C1 segment of cervical spinal cord (tissue), 14 donors: ENCODE data around the gene RORB.

Experiments used
- DNase-seq, 14 donors: peaks; one replicate each; lab custom pipeline; 2025; lab: John Stamatoyannopoulos, UW

Gene RORB

DNA sequence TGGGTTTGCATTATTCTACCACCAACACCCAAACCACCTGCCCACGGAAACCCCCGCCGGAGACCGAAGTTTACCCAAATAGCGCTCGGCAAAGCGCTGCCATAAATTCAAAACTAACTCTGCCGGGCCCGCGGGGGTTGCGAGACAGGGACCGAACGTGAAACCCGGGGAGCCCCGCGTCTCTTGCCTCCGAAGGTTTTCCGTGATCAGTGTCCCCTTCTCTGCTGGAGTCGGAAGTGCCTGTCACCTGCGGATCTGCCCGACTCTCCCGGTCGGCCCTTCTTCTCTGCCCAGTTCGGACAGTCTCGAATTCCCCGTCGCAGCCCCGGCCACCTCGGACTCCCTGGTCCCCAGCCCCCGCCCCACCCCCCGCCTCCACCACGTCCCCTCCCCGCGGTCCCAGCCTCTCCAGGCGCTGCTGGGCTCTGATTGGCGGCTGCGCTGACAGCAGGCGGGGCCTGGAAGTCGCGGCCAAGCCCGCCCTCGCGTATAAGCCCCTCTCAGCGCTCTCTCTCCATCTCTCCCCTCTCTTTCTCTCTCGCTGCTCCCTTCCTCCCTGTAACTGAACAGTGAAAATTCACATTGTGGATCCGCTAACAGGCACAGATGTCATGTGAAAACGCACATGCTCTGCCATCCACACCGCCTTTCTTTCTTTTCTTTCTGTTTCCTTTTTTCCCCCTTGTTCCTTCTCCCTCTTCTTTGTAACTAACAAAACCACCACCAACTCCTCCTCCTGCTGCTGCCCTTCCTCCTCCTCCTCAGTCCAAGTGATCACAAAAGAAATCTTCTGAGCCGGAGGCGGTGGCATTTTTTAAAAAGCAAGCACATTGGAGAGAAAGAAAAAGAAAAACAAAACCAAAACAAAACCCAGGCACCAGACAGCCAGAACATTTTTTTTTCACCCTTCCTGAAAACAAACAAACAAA lies at the start of gene RORB:
RORB (plus strand) TSS at position 517 of the 929 bp plus-strand sequence. CDS start 642 bp downstream, outside the sequence.
- DNase-seq, result peak in 11 of 14 donors; percentile 26 to 80 (median 68)

DNA sequence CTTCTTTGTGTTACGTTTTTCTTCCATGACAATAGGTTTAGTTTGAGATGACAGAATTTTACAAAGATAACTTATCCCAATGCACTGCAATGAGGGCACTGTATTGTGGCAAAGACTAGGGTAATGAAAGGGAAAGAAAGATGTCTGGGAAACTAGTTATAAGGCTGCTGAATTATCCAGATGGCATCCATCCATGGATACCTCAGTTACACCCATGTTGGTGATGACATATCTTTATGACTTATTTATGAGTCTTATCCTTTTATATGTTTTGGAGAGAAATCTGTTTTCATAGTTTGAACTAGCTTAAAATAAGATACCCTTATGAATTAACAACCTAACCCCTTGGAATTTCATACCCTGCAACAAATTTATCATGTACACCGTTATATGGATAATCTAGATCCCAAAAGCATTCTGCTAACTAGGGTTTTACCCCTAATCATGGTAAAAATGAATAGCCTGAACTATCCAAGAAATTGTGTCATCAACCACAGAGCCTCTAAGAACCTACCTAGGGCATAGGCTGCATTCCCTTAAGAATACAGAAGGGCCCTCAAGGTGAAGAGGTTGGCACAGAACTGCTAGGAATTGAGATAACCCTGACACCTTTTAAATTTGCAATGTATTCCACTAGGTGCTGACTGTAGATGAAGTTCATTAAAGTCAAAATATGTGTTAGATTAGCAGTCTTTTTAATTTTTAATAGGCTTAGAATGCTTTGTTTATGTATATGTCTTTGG lies 49.5 kb upstream of the RORB start:
- DNase-seq, result no peak

DNA sequence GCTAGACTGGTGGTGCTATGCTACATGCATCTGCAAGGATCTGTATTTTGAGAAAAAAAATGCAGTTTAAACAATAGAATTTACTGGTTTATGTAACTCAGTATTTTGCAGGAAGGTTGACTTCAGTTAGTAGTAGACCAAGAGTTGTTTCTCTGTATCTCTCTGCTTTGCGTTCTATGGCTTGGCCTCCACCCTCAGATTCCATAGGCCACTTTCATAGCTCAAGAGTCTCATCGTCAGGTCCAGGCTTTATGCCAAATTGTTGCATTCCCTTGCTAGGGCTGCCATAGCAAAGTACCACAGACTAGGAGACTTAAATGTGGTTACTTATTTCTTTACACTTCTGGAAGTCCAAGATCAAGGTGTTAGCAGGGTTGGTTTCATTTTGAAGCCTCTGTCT lies 48.1 kb upstream of the RORB start:
- DNase-seq, result no peak

DNA sequence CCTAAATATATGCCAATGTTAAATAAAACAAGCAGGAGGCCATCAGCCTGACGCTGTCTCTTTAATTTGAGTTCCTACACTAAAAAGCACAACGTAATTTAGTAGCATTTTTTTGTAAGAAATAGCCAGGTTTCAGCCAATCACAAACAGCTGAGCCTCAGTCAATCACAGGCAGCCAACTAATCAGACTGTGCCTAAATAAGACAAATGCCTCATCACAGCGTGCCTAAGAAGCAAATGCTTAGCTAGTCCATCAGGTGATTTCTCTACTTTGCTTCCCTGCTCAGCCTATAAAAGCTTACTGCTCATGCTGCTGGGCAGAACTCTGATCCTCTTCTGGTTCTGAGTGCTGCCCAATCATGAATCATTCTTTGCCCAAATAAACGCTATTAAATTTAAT lies 38.3 kb upstream of the RORB start:
- DNase-seq, result no peak

GRCh38 chr9:74463825-74464224 lies 33.3 kb upstream of the RORB start:
- no peak for DNase-seq

- DNase-seq, result no peak
Observed at GRCh38 chr9:74478606-74479005, 18.5 kb upstream of the RORB start.

GRCh38 chr9:74479711-74480110 lies 17.4 kb upstream of the RORB start:
- no peak for DNase-seq

DNA sequence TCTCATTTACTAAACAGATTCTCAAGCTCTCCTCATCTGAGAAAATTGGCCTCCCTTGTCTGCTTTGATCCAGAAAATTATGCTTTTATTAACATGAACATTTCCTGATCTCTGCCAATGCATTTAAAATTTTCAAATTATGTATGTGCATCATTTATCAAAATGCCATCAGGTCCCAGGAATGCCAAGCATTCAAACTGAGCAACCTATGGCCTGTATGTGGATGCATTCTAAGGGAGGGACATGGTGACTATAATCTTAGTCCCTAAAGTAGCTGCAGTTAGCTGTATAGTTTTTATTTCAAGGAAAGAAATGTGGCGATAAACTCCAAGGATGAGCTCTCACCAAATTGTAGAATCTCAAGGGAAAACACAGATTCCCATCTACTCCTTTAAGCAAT lies 9.7 kb upstream of the RORB start:
- no peak for DNase-seq

- DNase-seq, result no peak
Observed at GRCh38 chr9:74493512-74493911, 3.6 kb upstream of the RORB start.

DNA sequence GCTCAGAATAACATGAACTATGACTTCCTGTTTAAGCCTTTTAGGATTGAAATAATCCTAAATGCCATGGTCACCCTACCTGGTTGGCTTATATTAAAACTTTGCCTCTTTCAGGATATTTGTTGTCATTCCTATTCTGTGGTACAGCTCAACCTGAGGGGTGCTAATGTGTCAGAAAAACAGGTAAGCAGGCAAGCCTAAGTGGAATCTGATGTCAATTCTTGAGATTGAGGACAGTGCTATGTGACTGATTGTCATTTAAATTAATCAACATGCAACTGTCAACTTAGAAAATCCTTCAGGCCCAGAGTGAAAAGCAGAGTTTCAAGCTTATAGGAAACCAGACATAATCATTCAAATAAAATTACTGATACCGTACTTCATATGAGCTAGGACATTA lies 2.6 kb upstream of the RORB start:
- no peak for DNase-seq

- DNase-seq, result no peak
Observed at GRCh38 chr9:74496406-74496805, 729 bp upstream of the RORB start.

- DNase-seq, result peak in 4 of 14 donors; percentile 28 to 45 (median 40)
Observed at GRCh38 chr9:74497748-74498620, 849 bp downstream of the RORB start.

GRCh38 chr9:74498621-74499095 lies 1.5 kb downstream of the RORB start:
- DNase-seq, result peak in 1 of 14 donors; percentile 21

- peak in 1 of 14 donors; percentile 4 for DNase-seq
Observed at GRCh38 chr9:74499111-74499601, 2.0 kb downstream of the RORB start.

- DNase-seq, result peak in 2 of 14 donors; percentile 8 to 17
Observed at GRCh38 chr9:74499770-74500583, 2.8 kb downstream of the RORB start.

DNA sequence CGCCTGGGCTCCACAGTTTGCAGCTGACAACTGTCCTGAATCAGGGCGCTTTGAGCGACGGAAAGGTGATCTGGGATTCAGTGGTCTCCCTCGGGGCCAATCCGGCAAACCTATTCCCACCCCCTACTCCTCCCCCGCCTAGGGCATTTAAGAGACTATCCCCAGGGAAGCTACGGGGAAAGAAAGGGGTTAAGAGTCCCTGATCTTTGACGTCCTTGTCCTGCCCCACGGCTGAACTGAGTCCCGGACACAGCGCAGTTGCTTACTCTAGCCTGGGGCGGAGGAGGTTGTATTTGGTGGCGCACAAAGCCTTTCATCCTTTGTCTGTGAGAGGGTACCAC lies 3.4 kb downstream of the RORB start:
- DNase-seq, result peak in 2 of 14 donors; percentile 4 to 17

DNA sequence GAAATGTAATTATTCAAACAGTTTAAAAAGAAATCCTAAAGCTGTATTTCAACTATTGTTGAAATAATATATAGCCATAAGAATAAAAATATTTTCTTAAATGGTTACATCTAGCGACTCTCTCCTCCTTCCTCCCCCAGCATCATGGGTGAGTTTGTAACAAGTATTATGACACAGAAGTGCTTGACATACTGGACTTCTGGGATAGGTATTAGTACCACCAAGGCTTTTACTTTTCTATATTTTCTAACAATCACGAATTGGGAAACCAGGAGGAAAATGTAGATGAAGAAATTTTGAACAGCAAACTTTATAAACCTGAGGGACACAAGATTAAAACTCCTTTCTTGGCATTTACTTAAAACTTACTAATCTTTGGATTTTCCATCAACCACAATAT lies 4.4 kb downstream of the RORB start:
- DNase-seq, result no peak

- no peak for DNase-seq
Observed at GRCh38 chr9:74503219-74503618, 6.1 kb downstream of the RORB start.

DNA sequence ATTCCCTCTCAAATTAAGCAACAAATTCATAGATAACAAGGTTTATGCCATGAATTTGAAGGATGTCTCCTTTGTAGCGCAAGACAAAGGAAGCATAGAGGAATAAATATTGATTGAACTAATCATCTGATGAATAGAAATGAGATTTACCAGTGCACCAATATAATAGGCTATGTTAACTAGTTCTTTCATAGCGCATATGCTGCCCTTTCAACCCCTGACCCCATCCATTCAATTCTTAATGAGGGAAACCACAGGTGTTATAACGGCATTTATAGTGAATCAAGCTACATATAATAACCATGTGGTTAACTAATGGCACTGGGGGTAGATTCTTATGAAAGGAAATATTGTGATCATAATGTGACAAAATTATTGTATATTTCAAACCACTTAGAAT lies 6.5 kb downstream of the RORB start:
- no peak for DNase-seq

- no peak for DNase-seq
Observed at GRCh38 chr9:74511333-74511732, 14.2 kb downstream of the RORB start.

DNA sequence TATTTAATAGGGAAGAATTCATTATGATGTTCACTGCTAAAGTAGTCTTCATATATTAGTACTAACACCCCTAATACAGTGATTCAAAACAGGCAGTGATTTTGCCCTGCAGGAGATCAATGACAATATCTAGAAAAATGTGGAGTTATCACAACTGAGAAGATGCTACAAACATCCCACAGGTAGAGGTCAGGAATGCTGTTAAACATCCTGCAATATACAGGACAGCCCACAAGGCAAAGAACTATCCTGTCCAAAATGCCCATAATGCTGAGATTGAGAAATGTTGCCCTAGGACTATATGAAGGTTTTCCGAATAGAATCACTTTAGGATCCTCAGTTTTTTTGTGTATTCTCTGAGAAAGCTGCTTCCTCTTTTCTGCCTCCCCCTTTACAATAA lies 15.3 kb downstream of the RORB start:
- no peak for DNase-seq
